K562 (cell line): ENCODE data around the gene FMNL2.

Experiments used
- ADNP ChIP-seq: fragments of 200-800 bp; sonication (Bioruptor generic); IDR thresholded peaks from 2 replicates; pipeline ENCODE4 v1.6.1; 2016; ENCODE audit warnings: missing genetic modification characterization, missing compliant biosample characterization
- NFIC ChIP-seq: fragments of 450-650 bp; IDR thresholded peaks from 2 replicates; pipeline ENCODE4 v1.6.1; 2017; ENCODE audit warnings: mild to moderate bottlenecking, inconsistent platforms
- PYGO2 ChIP-seq: fragments of 450-650 bp; IDR thresholded peaks from 2 replicates; pipeline ENCODE4 v1.6.1; 2016; ENCODE audit warnings: mild to moderate bottlenecking, missing genetic modification characterization, moderate library complexity, missing compliant biosample characterization
- RBM22 ChIP-seq: fragments of 200-400 bp; formaldehyde crosslinking; IDR thresholded peaks from 2 replicates; pipeline ENCODE4 v1.6.1; 2018; ENCODE audit warnings: low read length, low read depth; ENCODE audit not compliant: poor library complexity, severe bottlenecking
- RFX5 ChIP-seq: IDR thresholded peaks from 2 replicates; pipeline ENCODE4 v1.6.1; 2011; ENCODE audit warnings: low read depth, mild to moderate bottlenecking, improper control_type of control experiment, low read length
- ZNF583 ChIP-seq: fragments of 250-450 bp; sonication (Bioruptor Pico); IDR thresholded peaks from 2 replicates; pipeline ENCODE4 v1.4.0; 2020
- ZNF699 ChIP-seq: fragments of 250-450 bp; sonication (Bioruptor Pico); IDR thresholded peaks from 2 replicates; pipeline ENCODE4 v1.8.0; 2021; ENCODE audit warnings: mild to moderate bottlenecking, moderate library complexity; ENCODE audit not compliant: insufficient replicate concordance
- TF ChIP-seq, protein P1 (sequence below): sonication (generic); formaldehyde crosslinking; IDR thresholded peaks from 2 replicates; pipeline ENCODE4 v1.8.1; 2023; ENCODE audit warnings: mild to moderate bottlenecking, missing genetic modification reagents
- TF ChIP-seq, protein P2 (sequence below): fragments of 250-450 bp; sonication (Bioruptor Pico); IDR thresholded peaks from 2 replicates; pipeline ENCODE4 v1.4.0; 2020; ENCODE audit warnings: mild to moderate bottlenecking
- TF ChIP-seq, protein P3 (sequence below): fragments of 450-650 bp; formaldehyde crosslinking; IDR thresholded peaks from 2 replicates; pipeline ENCODE4 v1.4.0; 2022; ENCODE audit warnings: mild to moderate bottlenecking, moderate library complexity
- TF ChIP-seq, protein P4 (sequence below), 3 experiments: IDR thresholded peaks in 2 of 3; conservative IDR thresholded peaks in 1 of 3; 2 replicates each; pipeline ENCODE4 v1.5.1; 2011 to 2012; ENCODE audit warnings: low read length in 3 of 3, mild to moderate bottlenecking in 3 of 3, control low read depth in 2 of 3, improper control_type of control experiment in 1 of 3, inconsistent platforms in 1 of 3, low read depth in 1 of 3, mixed read lengths in 1 of 3, moderate library complexity in 1 of 3; ENCODE audit not compliant: insufficient read depth in 2 of 3
- TF ChIP-seq, protein P5 (sequence below): fragments of 450-650 bp; formaldehyde crosslinking; IDR thresholded peaks from 2 replicates; pipeline ENCODE4 v1.4.0; 2020; ENCODE audit warnings: mild to moderate bottlenecking, mixed read lengths
- TF ChIP-seq, protein P6 (sequence below): fragments of 450-650 bp; IDR thresholded peaks from 2 replicates; pipeline ENCODE4 v1.6.1; 2016

DNA sequence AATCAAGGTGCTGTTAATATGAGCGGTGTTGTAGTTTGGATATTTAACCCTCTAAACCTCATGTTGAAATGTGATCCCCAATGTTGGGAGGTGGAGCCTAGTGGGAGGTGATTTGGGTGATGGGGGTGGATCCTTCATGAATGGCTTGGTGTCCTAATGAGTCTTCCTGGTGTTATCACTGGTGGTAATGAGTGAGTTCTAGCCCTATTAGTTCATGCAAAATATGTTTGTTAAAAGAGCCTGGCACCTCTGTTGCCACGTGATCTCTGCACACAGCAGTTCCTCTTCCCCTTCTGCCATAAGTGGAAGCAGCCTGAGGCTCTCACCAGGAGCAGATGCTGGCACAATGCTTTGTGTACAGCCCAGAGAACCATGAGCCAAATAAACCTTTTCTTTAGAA is 158.4 kb downstream of the FMNL2 start:
- TF ChIP-seq, protein P1, sequence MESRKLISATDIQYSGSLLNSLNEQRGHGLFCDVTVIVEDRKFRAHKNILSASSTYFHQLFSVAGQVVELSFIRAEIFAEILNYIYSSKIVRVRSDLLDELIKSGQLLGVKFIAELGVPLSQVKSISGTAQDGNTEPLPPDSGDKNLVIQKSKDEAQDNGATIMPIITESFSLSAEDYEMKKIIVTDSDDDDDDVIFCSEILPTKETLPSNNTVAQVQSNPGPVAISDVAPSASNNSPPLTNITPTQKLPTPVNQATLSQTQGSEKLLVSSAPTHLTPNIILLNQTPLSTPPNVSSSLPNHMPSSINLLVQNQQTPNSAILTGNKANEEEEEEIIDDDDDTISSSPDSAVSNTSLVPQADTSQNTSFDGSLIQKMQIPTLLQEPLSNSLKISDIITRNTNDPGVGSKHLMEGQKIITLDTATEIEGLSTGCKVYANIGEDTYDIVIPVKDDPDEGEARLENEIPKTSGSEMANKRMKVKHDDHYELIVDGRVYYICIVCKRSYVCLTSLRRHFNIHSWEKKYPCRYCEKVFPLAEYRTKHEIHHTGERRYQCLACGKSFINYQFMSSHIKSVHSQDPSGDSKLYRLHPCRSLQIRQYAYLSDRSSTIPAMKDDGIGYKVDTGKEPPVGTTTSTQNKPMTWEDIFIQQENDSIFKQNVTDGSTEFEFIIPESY (CRISPR knock-in tag) = no peak
- no peak for TF ChIP-seq RFX5
- TF ChIP-seq NFIC = no peak
- no peak for TF ChIP-seq ADNP (tag)
- no peak for TF ChIP-seq ZNF699 (CRISPR knock-in tag)
- TF ChIP-seq, protein P2, sequence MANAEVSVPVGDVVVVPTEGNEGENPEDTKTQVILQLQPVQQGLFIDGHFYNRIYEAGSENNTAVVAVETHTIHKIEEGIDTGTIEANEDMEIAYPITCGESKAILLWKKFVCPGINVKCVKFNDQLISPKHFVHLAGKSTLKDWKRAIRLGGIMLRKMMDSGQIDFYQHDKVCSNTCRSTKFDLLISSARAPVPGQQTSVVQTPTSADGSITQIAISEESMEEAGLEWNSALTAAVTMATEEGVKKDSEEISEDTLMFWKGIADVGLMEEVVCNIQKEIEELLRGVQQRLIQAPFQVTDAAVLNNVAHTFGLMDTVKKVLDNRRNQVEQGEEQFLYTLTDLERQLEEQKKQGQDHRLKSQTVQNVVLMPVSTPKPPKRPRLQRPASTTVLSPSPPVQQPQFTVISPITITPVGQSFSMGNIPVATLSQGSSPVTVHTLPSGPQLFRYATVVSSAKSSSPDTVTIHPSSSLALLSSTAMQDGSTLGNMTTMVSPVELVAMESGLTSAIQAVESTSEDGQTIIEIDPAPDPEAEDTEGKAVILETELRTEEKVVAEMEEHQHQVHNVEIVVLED (CRISPR knock-in tag) = no peak
- TF ChIP-seq, protein P3, sequence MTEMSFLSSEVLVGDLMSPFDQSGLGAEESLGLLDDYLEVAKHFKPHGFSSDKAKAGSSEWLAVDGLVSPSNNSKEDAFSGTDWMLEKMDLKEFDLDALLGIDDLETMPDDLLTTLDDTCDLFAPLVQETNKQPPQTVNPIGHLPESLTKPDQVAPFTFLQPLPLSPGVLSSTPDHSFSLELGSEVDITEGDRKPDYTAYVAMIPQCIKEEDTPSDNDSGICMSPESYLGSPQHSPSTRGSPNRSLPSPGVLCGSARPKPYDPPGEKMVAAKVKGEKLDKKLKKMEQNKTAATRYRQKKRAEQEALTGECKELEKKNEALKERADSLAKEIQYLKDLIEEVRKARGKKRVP (CRISPR knock-in tag) = no peak
- TF ChIP-seq, protein P4, sequence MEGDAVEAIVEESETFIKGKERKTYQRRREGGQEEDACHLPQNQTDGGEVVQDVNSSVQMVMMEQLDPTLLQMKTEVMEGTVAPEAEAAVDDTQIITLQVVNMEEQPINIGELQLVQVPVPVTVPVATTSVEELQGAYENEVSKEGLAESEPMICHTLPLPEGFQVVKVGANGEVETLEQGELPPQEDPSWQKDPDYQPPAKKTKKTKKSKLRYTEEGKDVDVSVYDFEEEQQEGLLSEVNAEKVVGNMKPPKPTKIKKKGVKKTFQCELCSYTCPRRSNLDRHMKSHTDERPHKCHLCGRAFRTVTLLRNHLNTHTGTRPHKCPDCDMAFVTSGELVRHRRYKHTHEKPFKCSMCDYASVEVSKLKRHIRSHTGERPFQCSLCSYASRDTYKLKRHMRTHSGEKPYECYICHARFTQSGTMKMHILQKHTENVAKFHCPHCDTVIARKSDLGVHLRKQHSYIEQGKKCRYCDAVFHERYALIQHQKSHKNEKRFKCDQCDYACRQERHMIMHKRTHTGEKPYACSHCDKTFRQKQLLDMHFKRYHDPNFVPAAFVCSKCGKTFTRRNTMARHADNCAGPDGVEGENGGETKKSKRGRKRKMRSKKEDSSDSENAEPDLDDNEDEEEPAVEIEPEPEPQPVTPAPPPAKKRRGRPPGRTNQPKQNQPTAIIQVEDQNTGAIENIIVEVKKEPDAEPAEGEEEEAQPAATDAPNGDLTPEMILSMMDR (IDR thresholded peaks at IDR 0.05 in 2 of 3, conservative IDR thresholded peaks at IDR 0.05 in 1 of 3; ENCODE audit: insufficient read depth in 2 of 3, low read depth in 1 of 3, low read length in 3 of 3) = no peak
- TF ChIP-seq RBM22 = no peak
- TF ChIP-seq, protein P5, sequence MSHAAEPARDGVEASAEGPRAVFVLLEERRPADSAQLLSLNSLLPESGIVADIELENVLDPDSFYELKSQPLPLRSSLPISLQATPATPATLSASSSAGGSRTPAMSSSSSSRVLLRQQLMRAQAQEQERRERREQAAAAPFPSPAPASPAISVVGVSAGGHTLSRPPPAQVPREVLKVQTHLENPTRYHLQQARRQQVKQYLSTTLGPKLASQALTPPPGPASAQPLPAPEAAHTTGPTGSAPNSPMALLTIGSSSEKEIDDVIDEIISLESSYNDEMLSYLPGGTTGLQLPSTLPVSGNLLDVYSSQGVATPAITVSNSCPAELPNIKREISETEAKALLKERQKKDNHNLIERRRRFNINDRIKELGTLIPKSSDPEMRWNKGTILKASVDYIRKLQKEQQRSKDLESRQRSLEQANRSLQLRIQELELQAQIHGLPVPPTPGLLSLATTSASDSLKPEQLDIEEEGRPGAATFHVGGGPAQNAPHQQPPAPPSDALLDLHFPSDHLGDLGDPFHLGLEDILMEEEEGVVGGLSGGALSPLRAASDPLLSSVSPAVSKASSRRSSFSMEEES (CRISPR knock-in tag) = no peak
- TF ChIP-seq ZNF583 (CRISPR knock-in tag) = no peak
- no peak for TF ChIP-seq PYGO2
- TF ChIP-seq, protein P6, sequence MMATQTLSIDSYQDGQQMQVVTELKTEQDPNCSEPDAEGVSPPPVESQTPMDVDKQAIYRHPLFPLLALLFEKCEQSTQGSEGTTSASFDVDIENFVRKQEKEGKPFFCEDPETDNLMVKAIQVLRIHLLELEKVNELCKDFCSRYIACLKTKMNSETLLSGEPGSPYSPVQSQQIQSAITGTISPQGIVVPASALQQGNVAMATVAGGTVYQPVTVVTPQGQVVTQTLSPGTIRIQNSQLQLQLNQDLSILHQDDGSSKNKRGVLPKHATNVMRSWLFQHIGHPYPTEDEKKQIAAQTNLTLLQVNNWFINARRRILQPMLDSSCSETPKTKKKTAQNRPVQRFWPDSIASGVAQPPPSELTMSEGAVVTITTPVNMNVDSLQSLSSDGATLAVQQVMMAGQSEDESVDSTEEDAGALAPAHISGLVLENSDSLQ = no peak
